Endothelial cell of umbilical vein (primary cell): ENCODE results near the gene ALDOA. TPM values are rescaled to one million over a fixed set of nuclear protein-coding genes. Genes with fewer than 3 reads are reported as not detected.

Experiments
- BruUV-seq: library from RNA; stranded (reverse); fragments of 400-500 nt; replicated peaks from 2 replicates; lab custom pipeline; 2021; lab: Mats Ljungman, UMichigan
- CTCF ChIA-PET: fragments of 300-600, 350-600 bp; sonication (Branson Sonifier 250); formaldehyde crosslinking; loops from one replicate; lab custom pipeline; 2021; ENCODE audit warnings: antibody characterized with exemption, inconsistent platforms; lab: Charles Lee
- POLR2A ChIA-PET: fragments of 300-600, 350-600 bp; sonication (Branson Sonifier 250); formaldehyde crosslinking; loops from one replicate; lab custom pipeline; 2021; ENCODE audit warnings: antibody characterized with exemption, inconsistent platforms; lab: Charles Lee
- DNase-seq: peaks from one replicate; pipeline ENCODE4 v3.0.0-alpha.2; 2011; ENCODE audit warnings: low read depth, low spot score
- FAIRE-seq: peaks from 2 replicates; lab custom pipeline; 2011; peaks lifted over from hg19 to GRCh38; lab: Jason Lieb, UNC
- H2AFZ ChIP-seq: 2 replicates; pipeline ENCODE4 v1.6.0; 2012; ENCODE audit warnings: low read depth, low read length, control low read depth, inconsistent platforms
- H3K27ac ChIP-seq: 2 replicates; pipeline ENCODE4 v1.5.1; 2011; ENCODE audit warnings: low read depth, mild to moderate bottlenecking, control low read depth, low read length, moderate library complexity; ENCODE audit not compliant: insufficient read depth
- H3K27me3 ChIP-seq, 2 experiments: 2 replicates each; pipeline versions ENCODE4 v1.6.0 to v1.6.1; 2011; ENCODE audit warnings: low read length in 2 of 2, mixed read lengths in 1 of 2; ENCODE audit not compliant: control insufficient read depth in 2 of 2, insufficient read depth in 2 of 2
- H3K36me3 ChIP-seq, 2 experiments: 2 replicates in 1 of 2; 3 replicates in 1 of 2; pipeline ENCODE4 v1.5.1; 2011; ENCODE audit warnings: low read length in 2 of 2, mild to moderate bottlenecking in 1 of 2, moderate library complexity in 1 of 2; ENCODE audit not compliant: control insufficient read depth in 2 of 2, insufficient read depth in 2 of 2; ENCODE audit errors: extremely low read depth in 1 of 2
- H3K4me1 ChIP-seq: 3 replicates; pipeline ENCODE4 v1.5.1; 2011; ENCODE audit warnings: mild to moderate bottlenecking, low read length; ENCODE audit not compliant: control insufficient read depth, insufficient read depth; ENCODE audit errors: extremely low read depth
- H3K4me2 ChIP-seq: 2 replicates; pipeline ENCODE4 v1.6.1; 2011; ENCODE audit warnings: low read length, control low read depth, mixed read lengths; ENCODE audit not compliant: insufficient read depth
- H3K4me3 ChIP-seq, 3 experiments: fragments of 200-600 bp in 1 of 3; sonication (generic), shearing (Covaris generic) in 1 of 3; replicated peaks in 1 of 3; 2 replicates each; pipeline ENCODE4 v1.5.1; 2011 to 2016; ENCODE audit warnings: control low read depth in 3 of 3, low read length in 3 of 3, mild to moderate bottlenecking in 2 of 3, inconsistent platforms in 1 of 3, low read depth in 1 of 3, moderate library complexity in 1 of 3; ENCODE audit not compliant: insufficient read depth in 1 of 3
- H3K79me2 ChIP-seq: 2 replicates; pipeline ENCODE4 v1.6.0; 2012; ENCODE audit warnings: low read length, inconsistent platforms; ENCODE audit not compliant: control insufficient read depth, insufficient read depth
- H3K9ac ChIP-seq: replicated peaks from 2 replicates; pipeline ENCODE3; 2011; ENCODE audit warnings: low read length, control low read depth; ENCODE audit not compliant: insufficient read depth; ENCODE audit errors: extremely low read depth
- H3K9me1 ChIP-seq: replicated peaks from 3 replicates; pipeline ENCODE4 v1.6.0; 2011; ENCODE audit warnings: mild to moderate bottlenecking, low read length; ENCODE audit not compliant: control insufficient read depth, insufficient read depth; ENCODE audit errors: extremely low read depth
- H3K9me3 ChIP-seq: replicated peaks from 2 replicates; pipeline ENCODE4 v1.5.1; 2012; ENCODE audit warnings: low read length, inconsistent platforms; ENCODE audit not compliant: control insufficient read depth, insufficient read depth
- H4K20me1 ChIP-seq: replicated peaks from 2 replicates; pipeline ENCODE3; 2011; ENCODE audit warnings: mild to moderate bottlenecking, low read length; ENCODE audit not compliant: control insufficient read depth, insufficient read depth; ENCODE audit errors: extremely low read depth
- EZH2 ChIP-seq: IDR thresholded peaks from 2 replicates; pipeline ENCODE4 v1.6.1; 2012; ENCODE audit warnings: borderline replicate concordance, low read depth, mild to moderate bottlenecking, moderate library complexity, low read length, inconsistent platforms; ENCODE audit not compliant: severe bottlenecking
- FOS ChIP-seq: IDR thresholded peaks from 2 replicates; pipeline ENCODE4 v1.6.1; 2011; ENCODE audit warnings: mild to moderate bottlenecking, low read length, moderate library complexity, borderline replicate concordance; ENCODE audit not compliant: insufficient read depth
- GATA2 ChIP-seq: IDR thresholded peaks from 2 replicates; pipeline ENCODE4 v1.7.0; 2011; ENCODE audit warnings: low read depth, mild to moderate bottlenecking, moderate library complexity, mixed read lengths, low read length; ENCODE audit not compliant: insufficient read length, insufficient read depth
- JUN ChIP-seq: IDR thresholded peaks from 2 replicates; pipeline ENCODE4 v1.6.1; 2011; ENCODE audit warnings: borderline replicate concordance, low read depth; ENCODE audit not compliant: insufficient read length, insufficient read depth
- MYC ChIP-seq: IDR thresholded peaks from one replicate; pipeline ENCODE4 v1.6.1; 2011; ENCODE audit warnings: mild to moderate bottlenecking, low read depth, low read length
- POLR2A ChIP-seq: IDR thresholded peaks from 2 replicates; pipeline ENCODE4 v1.6.1; 2012; ENCODE audit warnings: low read depth, mild to moderate bottlenecking, control low read depth, low read length
- POLR2AphosphoS5 ChIP-seq: IDR thresholded peaks from 2 replicates; pipeline ENCODE4 v1.6.1; 2012; ENCODE audit warnings: low read depth, mild to moderate bottlenecking, control low read depth, low read length, moderate library complexity; ENCODE audit not compliant: insufficient read depth
- dilution Hi-C: fragments of 300-500 bp; cut with MboI; formaldehyde crosslinking; loops from one replicate; pipeline ENCODE4 v1.15.0; 2019; ENCODE audit warnings: low sequenced_read_pairs; ENCODE audit not compliant: extremely low pct_ligation_motif_present
- intact Hi-C: fragments of 100-400 bp; cut with micrococcal nuclease; formaldehyde crosslinking; loops from one replicate; pipeline ENCODE4 v1.10.0; 2022
- polyA plus RNA-seq, 4 experiments: library from polyadenylated mRNA; depleted of rRNA in 3 of 4; stranded (reverse) in 3 of 4; unstranded in 1 of 4; fragments of >200 nt; gene quantifications; 2 replicates each; pipeline versions ENCODE4 v1.2.1 to v1.2.3, GENCODE V29; 2011 to 2012; ENCODE audit warnings: missing spikeins in 1 of 4
- total RNA-seq: library from RNA; stranded (reverse); gene quantifications from 2 replicates; pipeline ENCODE4 v1.2.3, GENCODE V29; 2021
- TF ChIP-seq, protein P1 (sequence below): IDR thresholded peaks from 2 replicates; pipeline ENCODE4 v1.6.1; 2011; ENCODE audit not compliant: insufficient read depth, insufficient read length
- TF ChIP-seq, protein P2 (sequence below), 2 donors: IDR thresholded peaks; 1 replicate in 1 of 2; 2 replicates in 1 of 2; pipeline ENCODE4 v1.5.1; 2011; ENCODE audit warnings: low read length in 2 of 2, mild to moderate bottlenecking in 2 of 2, moderate library complexity in 2 of 2, control low read depth in 1 of 2, inconsistent platforms in 1 of 2, low read depth in 1 of 2; ENCODE audit not compliant: insufficient read depth in 1 of 2; ENCODE audit errors: extremely low read depth in 1 of 2

ALDOA gene
- total and polyA plus RNA-seq, 2 donors (not counting 3 experiments of a cell fraction or from before 2014, with no cell fraction given): 871 to 1,114 TPM

DNA sequence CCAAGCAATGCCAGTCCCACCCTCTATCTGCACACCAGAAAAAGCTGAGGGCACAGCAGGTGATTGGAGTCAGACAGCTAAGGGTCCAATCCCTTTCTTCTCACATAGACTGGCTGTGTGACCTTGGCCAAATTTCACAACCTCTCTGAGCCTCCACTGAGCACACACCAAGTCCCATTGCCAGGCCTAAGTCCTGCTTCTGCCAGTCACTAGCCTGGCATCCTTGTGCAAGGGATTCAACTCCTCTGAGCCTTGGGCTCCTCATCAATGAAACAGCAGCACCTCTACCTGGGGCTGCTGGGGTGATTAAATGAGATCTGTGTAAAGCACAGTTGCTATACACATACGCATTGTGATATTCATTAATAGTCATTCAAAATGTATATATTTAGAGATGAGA, 19.0 kb upstream of the ALDOA start:
- Histone ChIP-seq H3K36me3 (no peaks in the 10 kb centered on the region), H3K9ac (no peak overlapping the region), H2AFZ (no peak overlapping the region), H3K4me2 (no peak overlapping the region), H4K20me1 (no peaks in the 10 kb centered on the region), H3K79me2 (no peaks in the 10 kb centered on the region), H3K4me1 (peaks cover 10% of the 10 kb centered on the region), H3K27ac (no peak overlapping the region), H3K9me1 (no peaks in the 10 kb centered on the region), H3K4me3 (no peak overlapping the region), H3K9me3 (no peaks in the 10 kb centered on the region), H3K27me3 (no peaks in the 10 kb centered on the region)
- no peak for FAIRE-seq
- no peak for DNase-seq
- TF ChIP-seq, protein P1, sequence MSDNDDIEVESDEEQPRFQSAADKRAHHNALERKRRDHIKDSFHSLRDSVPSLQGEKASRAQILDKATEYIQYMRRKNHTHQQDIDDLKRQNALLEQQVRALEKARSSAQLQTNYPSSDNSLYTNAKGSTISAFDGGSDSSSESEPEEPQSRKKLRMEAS: no peak
- TF ChIP-seq EZH2 (no peak), FOS (no peak), POLR2A (no peak), JUN (no peak), POLR2AphosphoS5 (no peak), MYC (no peak), GATA2 (no peak)
- TF ChIP-seq, protein P2, sequence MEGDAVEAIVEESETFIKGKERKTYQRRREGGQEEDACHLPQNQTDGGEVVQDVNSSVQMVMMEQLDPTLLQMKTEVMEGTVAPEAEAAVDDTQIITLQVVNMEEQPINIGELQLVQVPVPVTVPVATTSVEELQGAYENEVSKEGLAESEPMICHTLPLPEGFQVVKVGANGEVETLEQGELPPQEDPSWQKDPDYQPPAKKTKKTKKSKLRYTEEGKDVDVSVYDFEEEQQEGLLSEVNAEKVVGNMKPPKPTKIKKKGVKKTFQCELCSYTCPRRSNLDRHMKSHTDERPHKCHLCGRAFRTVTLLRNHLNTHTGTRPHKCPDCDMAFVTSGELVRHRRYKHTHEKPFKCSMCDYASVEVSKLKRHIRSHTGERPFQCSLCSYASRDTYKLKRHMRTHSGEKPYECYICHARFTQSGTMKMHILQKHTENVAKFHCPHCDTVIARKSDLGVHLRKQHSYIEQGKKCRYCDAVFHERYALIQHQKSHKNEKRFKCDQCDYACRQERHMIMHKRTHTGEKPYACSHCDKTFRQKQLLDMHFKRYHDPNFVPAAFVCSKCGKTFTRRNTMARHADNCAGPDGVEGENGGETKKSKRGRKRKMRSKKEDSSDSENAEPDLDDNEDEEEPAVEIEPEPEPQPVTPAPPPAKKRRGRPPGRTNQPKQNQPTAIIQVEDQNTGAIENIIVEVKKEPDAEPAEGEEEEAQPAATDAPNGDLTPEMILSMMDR (IDR thresholded peaks at IDR 0.05; ENCODE audit: extremely low read depth in 1 of 2, insufficient read depth in 1 of 2, low read depth in 1 of 2, low read length in 2 of 2): no peak
- intact Hi-C loops: no loop called here
- ChIA-PET CTCF (interaction anchor here (0.6 to 5.9 kb wide), 4 partner anchors 9 to 370 kb away, joined by 4 to 33 read pairs (median 10); partner anchors contain the start of gene TBX6), POLR2A (no interaction called here)
- dilution Hi-C loops: no loop called here
- no TSS peak for BruUV-seq
